Coronary artery (tissue), 2 donors: ENCODE data around the gene DOCK4.

ENCODE experiments used
- DNase-seq: peaks from one replicate; pipeline ENCODE4 v3.0.0-alpha.2; 2017; ENCODE audit warnings: low spot score
- H3K27ac ChIP-seq, 2 donors: fragments of 200-600 bp; sonication (generic); one replicate each; pipeline ENCODE4 v1.5.1; 2016 to 2019
- H3K4me3 ChIP-seq: fragments of 200-600 bp; sonication (generic); 2 replicates; pipeline ENCODE4 v1.5.1; 2016; ENCODE audit warnings: mild to moderate bottlenecking, moderate library complexity
- TF ChIP-seq, protein P1 (sequence below): fragments of 200-600 bp; sonication (generic); IDR thresholded peaks from one replicate; pipeline ENCODE4 v1.5.1; 2019; ENCODE audit warnings: antibody characterized with exemption

Gene DOCK4

DNA sequence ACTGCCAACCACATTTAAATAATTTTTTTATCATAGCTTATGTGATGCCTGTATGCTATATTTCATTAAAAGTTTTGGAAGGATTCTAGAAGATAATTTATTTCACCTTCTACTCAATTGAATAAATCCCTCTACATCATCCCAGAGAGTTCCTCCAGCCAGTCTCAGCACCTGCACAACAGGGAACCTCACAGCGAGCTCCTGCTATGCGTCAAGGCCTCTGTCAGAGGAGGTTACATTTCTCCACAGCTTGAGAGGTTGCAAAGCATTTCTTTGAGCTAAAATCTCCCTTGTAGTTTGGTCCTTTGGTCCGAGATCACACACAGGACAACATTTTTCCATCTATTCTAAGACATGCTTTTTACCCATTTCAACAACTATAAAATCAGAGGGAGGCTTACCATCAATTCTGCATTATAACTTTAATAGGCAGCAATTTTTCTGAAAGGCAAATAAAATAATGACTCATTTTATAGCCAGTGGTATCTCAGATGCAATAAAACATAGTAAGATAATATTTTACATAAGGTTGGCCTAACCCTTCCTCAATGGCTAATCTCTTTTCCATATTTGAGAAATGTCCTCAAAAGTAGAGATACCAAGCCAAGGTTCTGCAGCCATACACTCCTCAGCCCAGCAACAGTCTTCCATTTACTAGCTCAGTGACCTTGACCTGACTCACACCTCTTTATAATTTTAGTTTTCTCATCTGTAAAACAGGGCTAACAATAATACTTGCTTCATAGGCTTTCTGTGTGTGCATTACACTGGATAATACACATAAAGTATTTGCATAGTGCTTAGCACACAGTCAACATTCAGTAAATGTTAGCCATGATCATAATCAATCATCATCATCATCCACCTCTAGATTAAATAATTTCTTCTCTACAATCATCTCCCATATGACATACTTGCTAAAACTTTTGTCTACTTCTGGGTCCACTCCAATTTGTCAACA, 68.8 kb downstream of the DOCK4 start:
- no peak overlapping the region for H3K4me3 ChIP-seq
- TF ChIP-seq, protein P1, sequence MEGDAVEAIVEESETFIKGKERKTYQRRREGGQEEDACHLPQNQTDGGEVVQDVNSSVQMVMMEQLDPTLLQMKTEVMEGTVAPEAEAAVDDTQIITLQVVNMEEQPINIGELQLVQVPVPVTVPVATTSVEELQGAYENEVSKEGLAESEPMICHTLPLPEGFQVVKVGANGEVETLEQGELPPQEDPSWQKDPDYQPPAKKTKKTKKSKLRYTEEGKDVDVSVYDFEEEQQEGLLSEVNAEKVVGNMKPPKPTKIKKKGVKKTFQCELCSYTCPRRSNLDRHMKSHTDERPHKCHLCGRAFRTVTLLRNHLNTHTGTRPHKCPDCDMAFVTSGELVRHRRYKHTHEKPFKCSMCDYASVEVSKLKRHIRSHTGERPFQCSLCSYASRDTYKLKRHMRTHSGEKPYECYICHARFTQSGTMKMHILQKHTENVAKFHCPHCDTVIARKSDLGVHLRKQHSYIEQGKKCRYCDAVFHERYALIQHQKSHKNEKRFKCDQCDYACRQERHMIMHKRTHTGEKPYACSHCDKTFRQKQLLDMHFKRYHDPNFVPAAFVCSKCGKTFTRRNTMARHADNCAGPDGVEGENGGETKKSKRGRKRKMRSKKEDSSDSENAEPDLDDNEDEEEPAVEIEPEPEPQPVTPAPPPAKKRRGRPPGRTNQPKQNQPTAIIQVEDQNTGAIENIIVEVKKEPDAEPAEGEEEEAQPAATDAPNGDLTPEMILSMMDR = no peak
- DNase-seq = no peak
- no peak overlapping the region for H3K27ac ChIP-seq

DNA sequence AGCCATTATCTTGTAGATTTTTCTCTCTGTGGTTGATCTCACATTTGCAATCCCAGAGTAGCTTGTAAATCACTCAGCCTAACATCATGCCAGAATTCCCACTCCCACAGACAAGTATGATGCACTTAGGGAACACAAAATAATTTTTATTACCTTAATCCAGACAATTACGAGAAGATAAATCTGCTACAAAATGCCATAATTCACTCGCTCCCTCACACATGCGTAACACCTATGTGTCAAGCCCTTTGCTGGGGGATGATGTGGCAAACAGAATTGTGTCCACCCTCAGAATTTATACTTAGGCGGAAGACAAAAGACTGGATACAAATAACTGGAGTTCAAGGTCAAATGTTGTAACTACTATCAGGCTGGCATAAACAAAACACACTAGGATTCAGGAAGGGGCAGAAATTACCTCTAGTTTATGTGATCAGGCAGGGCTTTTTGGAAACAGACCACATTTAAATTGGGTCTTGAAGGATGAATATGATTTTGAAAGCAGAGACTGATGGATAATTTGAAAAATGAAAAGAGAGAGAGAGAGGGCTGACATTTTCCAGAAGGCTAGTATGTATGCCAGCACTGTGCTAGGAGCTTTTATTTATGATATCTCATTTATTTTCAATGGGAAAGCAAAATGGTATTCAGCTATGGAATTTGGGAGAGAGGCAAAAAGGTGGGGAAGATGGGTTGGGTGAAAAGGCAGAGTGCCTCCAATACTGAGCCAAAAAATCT, 69.8 kb downstream of the DOCK4 start:
- Histone ChIP-seq H3K27ac (no peak overlapping the region), H3K4me3 (no peak overlapping the region)
- DNase-seq = no peak
- TF ChIP-seq, protein P1 = no peak

DNA sequence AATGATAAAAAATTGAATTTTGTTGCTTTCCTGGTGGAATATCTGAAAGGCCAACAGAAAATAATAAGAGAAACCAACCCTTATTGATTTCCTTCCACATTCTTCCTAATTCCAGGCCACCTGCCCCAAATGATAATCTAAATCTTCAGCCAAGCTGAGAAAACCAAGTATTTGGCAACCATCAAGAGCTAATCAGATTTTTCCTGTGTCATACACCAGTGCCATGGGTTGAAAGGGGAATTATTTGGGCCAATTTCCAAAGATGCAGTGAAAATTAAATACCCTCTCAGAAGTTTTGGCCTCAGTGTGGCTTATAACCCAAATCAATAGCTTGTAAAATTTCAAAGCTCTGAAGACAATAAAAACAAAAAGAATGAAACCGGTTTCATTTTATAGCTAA, 70.4 kb downstream of the DOCK4 start:
- DNase-seq = no peak
- TF ChIP-seq, protein P1 = no peak
- no peak overlapping the region for H3K27ac ChIP-seq
- no peak overlapping the region for H3K4me3 ChIP-seq

DNA sequence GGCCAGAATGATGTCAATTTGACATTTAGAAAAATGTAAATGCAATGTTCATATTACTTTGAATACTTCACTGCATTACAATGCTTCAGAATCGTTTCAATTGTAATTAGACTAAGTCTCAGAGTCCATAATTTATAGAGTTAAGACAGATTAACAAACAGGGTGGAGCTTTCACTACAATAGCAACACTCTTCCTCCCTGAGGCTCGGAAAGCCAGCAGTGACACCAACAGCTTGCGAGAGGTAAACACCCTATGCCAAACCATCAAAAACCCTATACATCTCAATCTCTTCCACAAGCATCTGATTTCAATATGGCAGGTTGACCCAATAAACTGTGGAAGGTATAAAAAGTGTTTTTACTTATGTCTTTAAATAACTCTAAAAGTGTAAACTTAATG, 72.2 kb downstream of the DOCK4 start:
- Histone ChIP-seq H3K4me3 (no peak overlapping the region), H3K27ac (no peak overlapping the region)
- DNase-seq = no peak
- TF ChIP-seq, protein P1 = no peak

DNA sequence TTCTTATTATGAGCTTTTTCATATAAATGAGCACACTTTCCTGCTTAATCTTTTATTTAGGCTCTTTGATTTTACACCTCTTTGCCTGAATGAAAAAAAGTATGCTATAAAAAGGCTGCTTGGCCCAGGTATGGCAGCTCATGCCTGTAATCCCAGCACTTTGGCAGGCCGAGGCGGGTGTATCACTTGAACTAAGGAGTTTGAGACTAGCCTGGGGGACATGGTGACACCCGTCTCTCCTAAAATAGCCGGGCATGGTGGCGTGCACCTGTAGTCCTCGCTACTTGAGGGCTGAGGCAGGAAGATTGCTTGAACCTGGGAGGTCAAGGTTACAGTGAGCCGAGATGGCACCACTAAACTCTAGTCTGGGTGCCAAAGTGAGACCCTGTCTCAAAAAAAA, 72.9 kb downstream of the DOCK4 start:
- TF ChIP-seq, protein P1 = no peak
- no peak overlapping the region for H3K4me3 ChIP-seq
- H3K27ac ChIP-seq = no peak overlapping the region
- no peak for DNase-seq

DNA sequence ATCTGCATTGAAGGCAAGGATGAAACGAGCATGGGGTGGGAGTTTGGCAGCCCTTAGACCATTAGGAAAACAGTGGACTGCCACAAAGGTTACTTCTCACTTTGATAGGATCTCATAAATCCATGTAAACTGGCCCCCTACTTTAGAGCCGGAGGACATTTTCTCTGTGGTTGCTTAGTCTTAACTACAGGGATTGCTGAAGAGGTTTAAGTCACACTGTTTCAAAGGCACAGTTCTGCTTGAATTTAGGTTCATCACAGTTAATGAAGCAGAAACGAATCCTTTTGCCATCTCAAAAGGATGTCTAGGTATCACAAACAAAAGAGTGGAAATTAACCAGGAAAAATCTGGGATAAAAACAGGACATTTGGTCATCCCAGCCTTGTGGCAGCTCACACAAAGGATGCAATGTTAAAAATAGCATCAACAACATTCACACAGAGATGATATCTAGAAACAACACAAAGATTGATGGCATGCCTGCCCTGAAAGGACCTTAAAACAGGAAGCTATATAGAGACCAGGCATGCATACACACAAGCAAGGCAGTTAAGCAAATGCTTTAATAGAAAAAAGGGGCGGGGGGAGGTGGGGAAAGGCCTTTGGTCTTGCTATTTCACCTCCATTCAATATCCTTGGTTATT, 74.0 kb downstream of the DOCK4 start:
- H3K27ac ChIP-seq = peak overlapping the region in 1 of 2 donors; percentile 11
- TF ChIP-seq, protein P1 = no peak
- no peak for DNase-seq
- no peak overlapping the region for H3K4me3 ChIP-seq
